Stimulated activated naive CD4-positive, alpha-beta T cell (primary cell): ENCODE measurements around the gene OR1L1.

Experiments used
- DNase-seq, 6 experiments: peaks; one replicate each; lab custom pipeline; 2025; lab: John Stamatoyannopoulos, UW

OR1L1 gene, protein sequence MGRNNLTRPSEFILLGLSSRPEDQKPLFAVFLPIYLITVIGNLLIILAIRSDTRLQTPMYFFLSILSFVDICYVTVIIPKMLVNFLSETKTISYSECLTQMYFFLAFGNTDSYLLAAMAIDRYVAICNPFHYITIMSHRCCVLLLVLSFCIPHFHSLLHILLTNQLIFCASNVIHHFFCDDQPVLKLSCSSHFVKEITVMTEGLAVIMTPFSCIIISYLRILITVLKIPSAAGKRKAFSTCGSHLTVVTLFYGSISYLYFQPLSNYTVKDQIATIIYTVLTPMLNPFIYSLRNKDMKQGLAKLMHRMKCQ

GRCh38 chr9:122661416-122661815, at the start of gene OR1L1:
TSS of gene OR1L1 (plus strand) at chr9:122661716. CDS start at chr9:122661716, 0 bp downstream.
- no peak for DNase-seq

GRCh38 chr9:122614362-122614761, 47.2 kb upstream of the OR1L1 start, which contains the start of gene OR1Q1:
TSS of gene OR1Q1 (plus strand) at chr9:122614738. CDS start at chr9:122614738, 0 bp downstream.
- DNase-seq = no peak

- DNase-seq = no peak
Observed at GRCh38 chr9:122619996-122620395, 41.5 kb upstream of the OR1L1 start.

- no peak for DNase-seq
Observed at GRCh38 chr9:122642226-122642625, 19.3 kb upstream of the OR1L1 start.

GRCh38 chr9:122656378-122656777, 5.1 kb upstream of the OR1L1 start:
- DNase-seq = no peak

DNA sequence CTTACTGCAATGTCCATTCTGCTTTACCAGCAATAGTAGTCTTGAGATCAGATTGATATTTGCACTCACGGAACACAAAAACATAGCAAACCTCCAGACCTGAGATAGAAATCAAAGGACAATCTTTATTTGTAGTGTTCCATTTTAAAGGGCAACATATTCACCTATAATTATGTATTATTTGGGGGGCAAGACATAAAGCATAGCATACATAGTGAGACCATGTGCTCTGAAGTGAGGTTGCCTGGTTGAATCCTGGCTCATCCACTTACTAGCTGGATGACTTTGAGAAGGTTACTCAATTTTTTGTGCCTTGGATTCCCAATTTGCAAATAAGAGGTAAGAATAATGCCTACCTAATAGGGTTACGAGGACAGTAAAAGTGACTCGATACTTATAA, 4.0 kb upstream of the OR1L1 start, which contains the start of gene OR1B1:
Gene OR1B1, minus strand, starts transcription at position 101 of the 400 bp plus-strand sequence.
- DNase-seq = no peak

DNA sequence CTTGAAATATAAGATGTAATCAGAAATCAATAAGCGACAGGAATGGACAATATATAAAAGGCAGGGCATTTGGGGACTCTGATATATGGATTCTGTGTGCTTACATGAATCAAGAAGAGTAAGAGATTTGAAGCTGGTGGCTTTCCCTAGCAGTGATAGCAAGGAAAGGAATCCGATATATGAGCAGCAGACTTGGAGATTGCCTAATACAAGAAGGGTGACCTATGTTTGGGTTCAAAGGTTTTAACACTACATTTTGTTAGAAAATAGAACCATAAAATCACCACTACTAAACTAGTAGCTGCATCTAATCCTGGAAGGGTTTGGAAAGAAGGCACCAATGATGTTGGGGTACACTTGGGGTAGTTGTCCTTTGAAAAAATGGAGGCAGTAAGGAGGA, 11.0 kb downstream of the OR1L1 start:
- no peak for DNase-seq

DNA sequence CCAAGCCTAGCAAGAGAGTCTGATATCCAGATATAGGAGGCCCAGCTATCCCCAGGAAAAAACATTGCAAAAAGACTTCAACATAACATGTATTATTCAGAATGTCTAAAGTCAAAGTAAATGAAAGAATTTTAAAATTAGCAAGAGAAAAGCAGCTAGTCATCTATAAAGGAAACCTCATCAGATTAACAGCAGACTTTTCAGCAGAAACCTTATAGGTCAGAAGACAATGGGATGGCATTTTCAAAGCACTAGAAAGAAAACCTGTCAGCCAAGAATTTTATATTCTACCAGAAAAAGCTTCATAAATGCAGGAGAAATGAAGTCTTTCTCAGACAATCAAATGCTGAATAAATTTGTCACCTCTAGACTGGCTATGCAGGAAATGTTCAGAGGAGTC, 23.3 kb downstream of the OR1L1 start:
- DNase-seq = no peak

- DNase-seq = no peak
Observed at GRCh38 chr9:122695696-122696095, 34.2 kb downstream of the OR1L1 start.
